ENCODE data around the gene CIRBP. TPM values are rescaled to one million over a fixed set of nuclear protein-coding genes. Genes with fewer than 3 reads are reported as not detected.
A peak's percentile ranks its signal among the peaks of the same experiment; 100 is the strongest.

Gene CIRBP
- total RNA-seq, 2 donors from 2014 or later: 163 to 179 TPM

DNA sequence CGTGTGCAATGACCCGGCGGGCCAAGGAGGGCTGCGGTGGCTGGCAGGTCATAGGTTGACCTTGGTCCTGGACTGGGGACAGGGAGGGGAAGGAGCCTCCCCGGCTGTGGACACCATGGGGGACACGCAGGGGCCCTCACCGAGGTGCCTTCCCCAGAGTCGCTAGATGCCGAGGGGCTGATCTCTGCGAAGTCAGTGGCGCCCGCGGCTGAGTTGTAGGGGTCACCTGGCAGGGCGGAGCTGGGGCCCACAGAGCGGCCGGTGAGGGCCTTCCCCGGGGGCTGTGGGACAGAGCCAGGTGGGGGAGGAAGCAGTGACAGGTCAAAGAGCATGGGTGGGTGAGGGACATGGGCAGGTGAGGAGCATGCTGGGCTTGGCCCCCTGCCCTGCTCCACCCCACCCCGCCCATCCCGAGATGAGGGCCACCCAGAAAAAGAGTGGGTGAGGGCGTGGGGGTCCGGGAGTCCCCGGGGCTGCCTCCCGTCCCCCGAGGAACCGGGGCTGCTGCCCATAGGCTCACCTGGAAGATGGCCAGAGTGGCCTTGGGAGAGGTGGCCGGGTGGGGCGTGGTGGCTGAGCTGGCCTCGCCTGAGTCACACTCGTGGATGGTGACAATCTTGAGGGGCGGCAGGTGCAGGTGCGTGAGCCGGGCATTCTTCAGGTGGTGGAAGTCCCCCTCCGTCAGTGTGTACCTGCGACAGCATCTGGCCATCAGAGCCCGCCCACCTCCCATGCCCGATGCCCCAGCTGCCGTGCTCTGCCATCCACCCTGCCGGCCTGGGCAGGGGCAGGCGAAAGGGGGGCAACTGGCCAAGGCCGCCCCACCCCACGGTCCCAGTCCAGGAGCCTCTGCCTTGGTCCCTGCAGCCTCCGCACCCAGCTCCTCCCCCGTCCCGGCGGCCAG, 34.8 kb upstream of the CIRBP start:
- no peaks in the 10 kb centered on the region for H3K36me3 ChIP-seq
- no peak for DNase-seq
- no peak for TF ChIP-seq CTCF (IDR thresholded peaks at IDR 0.05)
- intact Hi-C loops (cut with DNase I): no loop called here
- H3K27ac ChIP-seq: no peak overlapping the region
- peaks cover 17% of the 10 kb centered on the region for H3K4me1 ChIP-seq
- H3K27me3 ChIP-seq: peaks cover 37% of the 10 kb centered on the region
- no peak overlapping the region for H3K9ac ChIP-seq (ENCODE audit: low read depth in 2 of 2, low read length in 2 of 2)
- no peaks in the 10 kb centered on the region for H3K9me3 ChIP-seq
- no peak overlapping the region for H3K4me3 ChIP-seq

GRCh38 chr19:1234955-1235380, 34.2 kb upstream of the CIRBP start:
- peaks cover 17% of the 10 kb centered on the region for H3K4me1 ChIP-seq
- intact Hi-C loops (cut with DNase I): no loop called here
- H3K9me3 ChIP-seq: no peaks in the 10 kb centered on the region
- no peak overlapping the region for H3K9ac ChIP-seq (ENCODE audit: low read depth in 2 of 2, low read length in 2 of 2)
- H3K27me3 ChIP-seq: peaks cover 37% of the 10 kb centered on the region
- H3K4me3 ChIP-seq: no peak overlapping the region
- no peak overlapping the region for H3K27ac ChIP-seq
- no peaks in the 10 kb centered on the region for H3K36me3 ChIP-seq
- no peak for TF ChIP-seq CTCF (IDR thresholded peaks at IDR 0.05)
- no peak for DNase-seq

GRCh38 chr19:1235625-1236538, 33.2 kb upstream of the CIRBP start:
- Histone ChIP-seq H3K27me3 (peaks cover 37% of the 10 kb centered on the region), H3K4me3 (no peak overlapping the region), H3K4me1 (peaks cover 20% of the 10 kb centered on the region), H3K9ac (ENCODE audit: low read depth in 2 of 2, low read length in 2 of 2) (peak overlapping the region in 1 of 2 donors; percentile 39), H3K36me3 (no peaks in the 10 kb centered on the region), H3K9me3 (no peaks in the 10 kb centered on the region), H3K27ac (no peak overlapping the region)
- intact Hi-C loops (cut with DNase I): no loop called here
- no peak for DNase-seq
- no peak for TF ChIP-seq CTCF (IDR thresholded peaks at IDR 0.05)

DNA sequence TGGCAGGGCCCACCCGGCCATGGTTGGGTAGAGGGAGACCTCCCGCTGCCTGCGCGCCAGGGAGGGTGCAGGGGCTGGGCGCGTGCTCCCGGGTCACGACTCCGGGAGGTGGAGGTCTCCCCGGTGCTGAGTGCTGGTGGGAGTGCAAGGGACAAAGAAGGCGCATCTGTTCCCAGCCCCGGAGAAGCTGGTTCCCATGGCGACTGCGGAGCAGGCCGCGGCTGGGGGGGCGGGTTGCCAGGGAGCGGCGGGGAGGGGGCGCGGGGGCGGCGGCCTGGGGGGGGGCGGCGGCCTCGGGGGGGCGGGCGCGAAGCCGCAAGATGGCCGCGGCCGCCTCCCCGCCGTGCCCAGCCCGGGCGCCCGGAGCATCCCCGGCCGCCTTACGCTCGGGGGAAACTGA, 32.6 kb upstream of the CIRBP start:
- intact Hi-C loops (cut with DNase I): no loop called here
- Histone ChIP-seq H3K27me3 (peaks cover 37% of the 10 kb centered on the region), H3K27ac (no peak overlapping the region), H3K36me3 (no peaks in the 10 kb centered on the region), H3K9ac (ENCODE audit: low read depth in 2 of 2, low read length in 2 of 2) (no peak overlapping the region), H3K9me3 (no peaks in the 10 kb centered on the region), H3K4me3 (peak overlapping the region; percentile 35), H3K4me1 (peaks cover 24% of the 10 kb centered on the region)
- DNase-seq: no peak
- no peak for TF ChIP-seq CTCF (IDR thresholded peaks at IDR 0.05)

- peaks cover 24% of the 10 kb centered on the region for H3K4me1 ChIP-seq
- no peaks in the 10 kb centered on the region for H3K9me3 ChIP-seq
- peak; percentile 34 for DNase-seq
- intact Hi-C loops (cut with DNase I): no loop called here
- peak overlapping the region; percentile 19 to 63 for H3K9ac ChIP-seq (ENCODE audit: low read depth in 2 of 2, low read length in 2 of 2)
- H3K27me3 ChIP-seq: peaks cover 37% of the 10 kb centered on the region
- no peaks in the 10 kb centered on the region for H3K36me3 ChIP-seq
- peak overlapping the region; percentile 35 for H3K4me3 ChIP-seq
- H3K27ac ChIP-seq: no peak overlapping the region
- TF ChIP-seq CTCF (IDR thresholded peaks at IDR 0.05): no peak
Measured at GRCh38 chr19:1237027-1237659, 32.0 kb upstream of the CIRBP start.

Data from colonic mucosa (tissue), 4 donors.